H1 (cell line): ENCODE measurements around the gene MATN1. TPM values are rescaled to one million over a fixed set of nuclear protein-coding genes. Genes with fewer than 3 reads are reported as not detected.

Experiments
- NANOG ChIP-seq: IDR thresholded peaks from 2 replicates; pipeline ENCODE4 v1.6.1; 2011; ENCODE audit warnings: low read length, low read depth, mild to moderate bottlenecking, inconsistent platforms; ENCODE audit not compliant: insufficient read depth, poor library complexity, severe bottlenecking
- polyA plus RNA-seq, 7 experiments: library from polyadenylated mRNA; depleted of rRNA in 3 of 7; stranded (reverse) in 5 of 7; unstranded in 2 of 7; fragments of >200 nt in 5 of 7; fragments of 200-250 nt in 2 of 7; gene quantifications; 1 replicate in 5 of 7; 2 replicates in 1 of 7; 4 replicates in 1 of 7; pipeline versions ENCODE4 v1.2.1 to v1.2.3, GENCODE V29; 2011 to 2013; ENCODE audit warnings: missing spikeins in 2 of 7, mixed read lengths in 2 of 7
- total RNA-seq: library from RNA; stranded (reverse); fragmentation: NEBNext Ultra II Directional; extraction: Animal tissue kit (Norgen Biotek cat#: 25700); gene quantifications from 2 replicates; pipeline ENCODE4 v1.2.1, GENCODE V29; 2021

The MATN1 gene
- total and polyA plus RNA-seq, 2 of the 8 experiments (the other 6 are each of a cell fraction or from before 2014, with no cell fraction given) = 0.12 to 0.28 TPM

DNA sequence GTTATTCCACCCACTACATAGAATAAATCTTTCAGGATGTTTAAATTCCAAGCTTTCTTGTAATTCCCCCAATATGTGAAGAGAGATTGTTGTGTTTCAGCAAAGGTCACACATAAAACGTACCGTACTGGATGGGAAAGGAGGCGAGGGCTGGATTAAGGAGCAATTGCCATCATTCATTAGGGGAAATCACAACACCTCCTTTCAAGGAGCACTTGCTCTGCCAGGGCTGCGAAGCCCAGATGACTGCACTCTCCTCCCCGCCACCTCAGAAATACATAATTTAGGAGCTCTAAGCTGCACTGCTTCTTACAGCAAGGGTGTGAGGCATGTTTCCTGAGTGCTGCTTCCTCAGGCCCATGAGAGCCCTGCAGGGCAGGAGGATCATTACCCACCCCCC is 29.6 kb downstream of the MATN1 start (continued):
- no peak for TF ChIP-seq NANOG
- TF ChIP-seq, all 59 proteins: peak for 0
